Endothelial cell of umbilical vein (primary cell): ENCODE measurements around the gene SFRP2. TPM values are rescaled to one million over a fixed set of nuclear protein-coding genes. Genes with fewer than 3 reads are reported as not detected.

ENCODE experiments used
- BruUV-seq: library from RNA; stranded (reverse); fragments of 400-500 nt; replicated peaks from 2 replicates; lab custom pipeline; 2021; lab: Mats Ljungman, UMichigan
- CTCF ChIA-PET: fragments of 300-600, 350-600 bp; sonication (Branson Sonifier 250); formaldehyde crosslinking; loops from one replicate; lab custom pipeline; 2021; ENCODE audit warnings: antibody characterized with exemption, inconsistent platforms; lab: Charles Lee
- POLR2A ChIA-PET: fragments of 300-600, 350-600 bp; sonication (Branson Sonifier 250); formaldehyde crosslinking; loops from one replicate; lab custom pipeline; 2021; ENCODE audit warnings: antibody characterized with exemption, inconsistent platforms; lab: Charles Lee
- DNase-seq: peaks from one replicate; pipeline ENCODE4 v3.0.0-alpha.2; 2011; ENCODE audit warnings: low read depth, low spot score
- FAIRE-seq: peaks from 2 replicates; lab custom pipeline; 2011; peaks lifted over from hg19 to GRCh38; lab: Jason Lieb, UNC
- H2AFZ ChIP-seq: 2 replicates; pipeline ENCODE4 v1.6.0; 2012; ENCODE audit warnings: low read depth, low read length, control low read depth, inconsistent platforms
- H3K27ac ChIP-seq: 2 replicates; pipeline ENCODE4 v1.5.1; 2011; ENCODE audit warnings: low read depth, mild to moderate bottlenecking, control low read depth, low read length, moderate library complexity; ENCODE audit not compliant: insufficient read depth
- H3K27me3 ChIP-seq, 2 experiments: 2 replicates each; pipeline versions ENCODE4 v1.6.0 to v1.6.1; 2011; ENCODE audit warnings: low read length in 2 of 2, mixed read lengths in 1 of 2; ENCODE audit not compliant: control insufficient read depth in 2 of 2, insufficient read depth in 2 of 2
- H3K36me3 ChIP-seq, 2 experiments: 2 replicates in 1 of 2; 3 replicates in 1 of 2; pipeline ENCODE4 v1.5.1; 2011; ENCODE audit warnings: low read length in 2 of 2, mild to moderate bottlenecking in 1 of 2, moderate library complexity in 1 of 2; ENCODE audit not compliant: control insufficient read depth in 2 of 2, insufficient read depth in 2 of 2; ENCODE audit errors: extremely low read depth in 1 of 2
- H3K4me1 ChIP-seq: 3 replicates; pipeline ENCODE4 v1.5.1; 2011; ENCODE audit warnings: mild to moderate bottlenecking, low read length; ENCODE audit not compliant: control insufficient read depth, insufficient read depth; ENCODE audit errors: extremely low read depth
- H3K4me2 ChIP-seq: 2 replicates; pipeline ENCODE4 v1.6.1; 2011; ENCODE audit warnings: low read length, control low read depth, mixed read lengths; ENCODE audit not compliant: insufficient read depth
- H3K4me3 ChIP-seq, 3 experiments: fragments of 200-600 bp in 1 of 3; sonication (generic), shearing (Covaris generic) in 1 of 3; replicated peaks in 1 of 3; 2 replicates each; pipeline ENCODE4 v1.5.1; 2011 to 2016; ENCODE audit warnings: control low read depth in 3 of 3, low read length in 3 of 3, mild to moderate bottlenecking in 2 of 3, inconsistent platforms in 1 of 3, low read depth in 1 of 3, moderate library complexity in 1 of 3; ENCODE audit not compliant: insufficient read depth in 1 of 3
- H3K79me2 ChIP-seq: 2 replicates; pipeline ENCODE4 v1.6.0; 2012; ENCODE audit warnings: low read length, inconsistent platforms; ENCODE audit not compliant: control insufficient read depth, insufficient read depth
- H3K9ac ChIP-seq: replicated peaks from 2 replicates; pipeline ENCODE3; 2011; ENCODE audit warnings: low read length, control low read depth; ENCODE audit not compliant: insufficient read depth; ENCODE audit errors: extremely low read depth
- H3K9me1 ChIP-seq: replicated peaks from 3 replicates; pipeline ENCODE4 v1.6.0; 2011; ENCODE audit warnings: mild to moderate bottlenecking, low read length; ENCODE audit not compliant: control insufficient read depth, insufficient read depth; ENCODE audit errors: extremely low read depth
- H3K9me3 ChIP-seq: replicated peaks from 2 replicates; pipeline ENCODE4 v1.5.1; 2012; ENCODE audit warnings: low read length, inconsistent platforms; ENCODE audit not compliant: control insufficient read depth, insufficient read depth
- H4K20me1 ChIP-seq: replicated peaks from 2 replicates; pipeline ENCODE3; 2011; ENCODE audit warnings: mild to moderate bottlenecking, low read length; ENCODE audit not compliant: control insufficient read depth, insufficient read depth; ENCODE audit errors: extremely low read depth
- CTCF ChIP-seq, 2 donors: IDR thresholded peaks; 1 replicate in 1 of 2; 2 replicates in 1 of 2; pipeline ENCODE4 v1.5.1; 2011; ENCODE audit warnings: low read length in 2 of 2, mild to moderate bottlenecking in 2 of 2, moderate library complexity in 2 of 2, control low read depth in 1 of 2, inconsistent platforms in 1 of 2, low read depth in 1 of 2; ENCODE audit not compliant: insufficient read depth in 1 of 2; ENCODE audit errors: extremely low read depth in 1 of 2
- EZH2 ChIP-seq: IDR thresholded peaks from 2 replicates; pipeline ENCODE4 v1.6.1; 2012; ENCODE audit warnings: borderline replicate concordance, low read depth, mild to moderate bottlenecking, moderate library complexity, low read length, inconsistent platforms; ENCODE audit not compliant: severe bottlenecking
- FOS ChIP-seq: IDR thresholded peaks from 2 replicates; pipeline ENCODE4 v1.6.1; 2011; ENCODE audit warnings: mild to moderate bottlenecking, low read length, moderate library complexity, borderline replicate concordance; ENCODE audit not compliant: insufficient read depth
- GATA2 ChIP-seq: IDR thresholded peaks from 2 replicates; pipeline ENCODE4 v1.7.0; 2011; ENCODE audit warnings: low read depth, mild to moderate bottlenecking, moderate library complexity, mixed read lengths, low read length; ENCODE audit not compliant: insufficient read length, insufficient read depth
- JUN ChIP-seq: IDR thresholded peaks from 2 replicates; pipeline ENCODE4 v1.6.1; 2011; ENCODE audit warnings: borderline replicate concordance, low read depth; ENCODE audit not compliant: insufficient read length, insufficient read depth
- MAX ChIP-seq: IDR thresholded peaks from 2 replicates; pipeline ENCODE4 v1.6.1; 2011; ENCODE audit not compliant: insufficient read depth, insufficient read length
- MYC ChIP-seq: IDR thresholded peaks from one replicate; pipeline ENCODE4 v1.6.1; 2011; ENCODE audit warnings: mild to moderate bottlenecking, low read depth, low read length
- POLR2A ChIP-seq: IDR thresholded peaks from 2 replicates; pipeline ENCODE4 v1.6.1; 2012; ENCODE audit warnings: low read depth, mild to moderate bottlenecking, control low read depth, low read length
- POLR2AphosphoS5 ChIP-seq: IDR thresholded peaks from 2 replicates; pipeline ENCODE4 v1.6.1; 2012; ENCODE audit warnings: low read depth, mild to moderate bottlenecking, control low read depth, low read length, moderate library complexity; ENCODE audit not compliant: insufficient read depth
- dilution Hi-C: fragments of 300-500 bp; cut with MboI; formaldehyde crosslinking; loops from one replicate; pipeline ENCODE4 v1.15.0; 2019; ENCODE audit warnings: low sequenced_read_pairs; ENCODE audit not compliant: extremely low pct_ligation_motif_present
- intact Hi-C: fragments of 100-400 bp; cut with micrococcal nuclease; formaldehyde crosslinking; loops from one replicate; pipeline ENCODE4 v1.10.0; 2022
- polyA plus RNA-seq, 4 experiments: library from polyadenylated mRNA; depleted of rRNA in 3 of 4; stranded (reverse) in 3 of 4; unstranded in 1 of 4; fragments of >200 nt; gene quantifications; 2 replicates each; pipeline versions ENCODE4 v1.2.1 to v1.2.3, GENCODE V29; 2011 to 2012; ENCODE audit warnings: missing spikeins in 1 of 4
- total RNA-seq: library from RNA; stranded (reverse); gene quantifications from 2 replicates; pipeline ENCODE4 v1.2.3, GENCODE V29; 2021

Gene SFRP2
- total and polyA plus RNA-seq, 2 donors (not counting 3 experiments of a cell fraction or from before 2014, with no cell fraction given), result 0.04 TPM; not detected in 1

GRCh38 chr4:153780876-153781275 lies 8.0 kb downstream of the SFRP2 start:
- CTCF ChIA-PET, result interaction anchor here (1.1 kb wide), 1 partner anchor 10 kb away, joined by 3 read pairs; no protein-coding TSS in a partner anchor
- POLR2A ChIA-PET, result no interaction called here
- FAIRE-seq (no peak), DNase-seq (no peak)
- no peak overlapping the region for H3K4me3 ChIP-seq
- no peaks in the 10 kb centered on the region for H3K9me3 ChIP-seq
- no TSS peak for BruUV-seq
- no peaks in the 10 kb centered on the region for H3K9me1 ChIP-seq
- TF ChIP-seq MAX (no peak), JUN (no peak), POLR2A (no peak), FOS (no peak), POLR2AphosphoS5 (no peak), EZH2 (no peak), MYC (no peak), CTCF (IDR thresholded peaks at IDR 0.05; ENCODE audit: extremely low read depth in 1 of 2, insufficient read depth in 1 of 2, low read depth in 1 of 2, low read length in 2 of 2) (no peak), GATA2 (no peak)
- no peak overlapping the region for H3K9ac ChIP-seq
- no peaks in the 10 kb centered on the region for H3K36me3 ChIP-seq
- H3K4me1 ChIP-seq, result no peaks in the 10 kb centered on the region
- dilution Hi-C loops (no loop called here), intact Hi-C loops (no loop called here)
- H2AFZ ChIP-seq, result no peak overlapping the region
- H3K27me3 ChIP-seq, result peaks cover 4 to 7% of the 10 kb centered on the region in 2 experiments
- H3K27ac ChIP-seq, result no peak overlapping the region
- no peak overlapping the region for H3K4me2 ChIP-seq
- no peaks in the 10 kb centered on the region for H3K79me2 ChIP-seq
- no peaks in the 10 kb centered on the region for H4K20me1 ChIP-seq
